WERI-Rb-1 (cell line): ENCODE results near the gene ZBTB42.
"Not testable (repeated sequence)": the region's sequence is repeated elsewhere in the genome, so short reads cannot be mapped to it uniquely, and the experiment has no call there.

Experiments used
- DNase-seq: peaks from one replicate; pipeline ENCODE4 v3.0.0-alpha.2; 2020
- H3K27ac ChIP-seq: fragments of 250-450 bp; sonication (Bioruptor Pico); 2 replicates; pipeline ENCODE4 v1.5.1; 2020; ENCODE audit warnings: mild to moderate bottlenecking, moderate library complexity
- H3K27me3 ChIP-seq: fragments of 250-450 bp; sonication (Bioruptor Pico); 2 replicates; pipeline ENCODE4 v1.5.1; 2021; ENCODE audit warnings: mild to moderate bottlenecking, low read depth, moderate library complexity; ENCODE audit not compliant: insufficient read depth, severe bottlenecking
- H3K36me3 ChIP-seq: fragments of 250-450 bp; sonication (Bioruptor Pico); 2 replicates; pipeline ENCODE4 v1.5.1; 2020; ENCODE audit warnings: mild to moderate bottlenecking, moderate library complexity
- H3K4me3 ChIP-seq: 2 replicates; pipeline ENCODE4 v1.5.1; 2011; ENCODE audit warnings: low read depth, mild to moderate bottlenecking, control low read depth, low read length
- H3K9me3 ChIP-seq: fragments of 250-450 bp; sonication (Bioruptor Pico); 2 replicates; pipeline ENCODE4 v1.5.1; 2021; ENCODE audit warnings: mild to moderate bottlenecking, moderate library complexity; ENCODE audit not compliant: severe bottlenecking
- CTCF ChIP-seq: IDR thresholded peaks from 2 replicates; pipeline ENCODE4 v1.5.1; 2011; ENCODE audit warnings: low read depth, mild to moderate bottlenecking, control low read depth, inconsistent platforms, low read length

ZBTB42 gene

GRCh38 chr14:104805941-104806624 lies 5.2 kb downstream of the ZBTB42 start:
- Histone ChIP-seq H3K4me3 (no peak overlapping the region), H3K9me3 (no peaks in the 10 kb centered on the region), H3K27me3 (peaks cover 9% of the 10 kb centered on the region), H3K36me3 (no peaks in the 10 kb centered on the region), H3K27ac (no peak overlapping the region)
- DNase-seq = no peak
- TF ChIP-seq CTCF = no peak

- no peak for TF ChIP-seq CTCF
- DNase-seq = no peak
- no peaks in the 10 kb centered on the region for H3K36me3 ChIP-seq
- H3K4me3 ChIP-seq = no peak overlapping the region
- H3K27ac ChIP-seq = no peak overlapping the region
- H3K9me3 ChIP-seq = no peaks in the 10 kb centered on the region
- peaks cover 1% of the 10 kb centered on the region for H3K27me3 ChIP-seq
These were observed 5.9 kb downstream of the ZBTB42 start for GRCh38 chr14:104806625-104807465.

- no peaks in the 10 kb centered on the region for H3K27me3 ChIP-seq
These were observed 7.6 kb downstream of the ZBTB42 start for GRCh38 chr14:104808456-104808855.

GRCh38 chr14:104810316-104810715 lies 9.4 kb downstream of the ZBTB42 start:
- TF ChIP-seq CTCF = no peak
- H3K4me3 ChIP-seq = no peak overlapping the region
- H3K9me3 ChIP-seq = no peaks in the 10 kb centered on the region
- H3K27ac ChIP-seq = no peak overlapping the region
- no peak for DNase-seq
- no peaks in the 10 kb centered on the region for H3K27me3 ChIP-seq
- peaks cover 3% of the 10 kb centered on the region; the same call in 1 of the 2 replicates for H3K36me3 ChIP-seq

More at GRCh38 chr14:104808456-104808855, 7.6 kb downstream of the ZBTB42 start:
- Histone ChIP-seq H3K27ac (no peak overlapping the region), H3K36me3 (no peaks in the 10 kb centered on the region; the same call in 1 of the 2 replicates), H3K4me3 (no peak overlapping the region), H3K9me3 (no peaks in the 10 kb centered on the region)
- DNase-seq = no peak
- no peak for TF ChIP-seq CTCF

GRCh38 chr14:104813286-104813685 lies 12.4 kb downstream of the ZBTB42 start:
- H3K9me3 ChIP-seq = peaks cover 3% of the 10 kb centered on the region
- H3K36me3 ChIP-seq = peaks cover 13% of the 10 kb centered on the region
- DNase-seq = no peak
- no peak overlapping the region for H3K27ac ChIP-seq
- TF ChIP-seq CTCF = no peak
- H3K27me3 ChIP-seq = no peaks in the 10 kb centered on the region
- no peak overlapping the region for H3K4me3 ChIP-seq

- not testable (repeated sequence) for H3K27ac ChIP-seq
- peak; percentile 4 for DNase-seq
- H3K4me3 ChIP-seq = peak overlapping the region; percentile 66
These were observed 13.8 kb downstream of the ZBTB42 start for GRCh38 chr14:104814701-104815100.

More at GRCh38 chr14:104814701-104815100, 13.8 kb downstream of the ZBTB42 start:
- not testable (repeated sequence) for H3K27me3 ChIP-seq, H3K9me3 ChIP-seq
- H3K36me3 ChIP-seq = peaks cover 14% of the 10 kb centered on the region
